Endothelial cell of umbilical vein (primary cell): ENCODE results near the gene DISP1. TPM values are rescaled to one million over a fixed set of nuclear protein-coding genes. Genes with fewer than 3 reads are reported as not detected.

Experiments
- BruUV-seq: library from RNA; stranded (reverse); fragments of 400-500 nt; replicated peaks from 2 replicates; lab custom pipeline; 2021; lab: Mats Ljungman, UMichigan
- CTCF ChIA-PET: fragments of 300-600, 350-600 bp; sonication (Branson Sonifier 250); formaldehyde crosslinking; loops from one replicate; lab custom pipeline; 2021; ENCODE audit warnings: antibody characterized with exemption, inconsistent platforms; lab: Charles Lee
- POLR2A ChIA-PET: fragments of 300-600, 350-600 bp; sonication (Branson Sonifier 250); formaldehyde crosslinking; loops from one replicate; lab custom pipeline; 2021; ENCODE audit warnings: antibody characterized with exemption, inconsistent platforms; lab: Charles Lee
- DNase-seq: peaks from one replicate; pipeline ENCODE4 v3.0.0-alpha.2; 2011; ENCODE audit warnings: low read depth, low spot score
- FAIRE-seq: peaks from 2 replicates; lab custom pipeline; 2011; peaks lifted over from hg19 to GRCh38; lab: Jason Lieb, UNC
- H2AFZ ChIP-seq: 2 replicates; pipeline ENCODE4 v1.6.0; 2012; ENCODE audit warnings: low read depth, low read length, control low read depth, inconsistent platforms
- H3K27ac ChIP-seq: 2 replicates; pipeline ENCODE4 v1.5.1; 2011; ENCODE audit warnings: low read depth, mild to moderate bottlenecking, control low read depth, low read length, moderate library complexity; ENCODE audit not compliant: insufficient read depth
- H3K27me3 ChIP-seq, 2 experiments: 2 replicates each; pipeline versions ENCODE4 v1.6.0 to v1.6.1; 2011; ENCODE audit warnings: low read length in 2 of 2, mixed read lengths in 1 of 2; ENCODE audit not compliant: control insufficient read depth in 2 of 2, insufficient read depth in 2 of 2
- H3K36me3 ChIP-seq, 2 experiments: 2 replicates in 1 of 2; 3 replicates in 1 of 2; pipeline ENCODE4 v1.5.1; 2011; ENCODE audit warnings: low read length in 2 of 2, mild to moderate bottlenecking in 1 of 2, moderate library complexity in 1 of 2; ENCODE audit not compliant: control insufficient read depth in 2 of 2, insufficient read depth in 2 of 2; ENCODE audit errors: extremely low read depth in 1 of 2
- H3K4me1 ChIP-seq: 3 replicates; pipeline ENCODE4 v1.5.1; 2011; ENCODE audit warnings: mild to moderate bottlenecking, low read length; ENCODE audit not compliant: control insufficient read depth, insufficient read depth; ENCODE audit errors: extremely low read depth
- H3K4me2 ChIP-seq: 2 replicates; pipeline ENCODE4 v1.6.1; 2011; ENCODE audit warnings: low read length, control low read depth, mixed read lengths; ENCODE audit not compliant: insufficient read depth
- H3K4me3 ChIP-seq, 3 experiments: fragments of 200-600 bp in 1 of 3; sonication (generic), shearing (Covaris generic) in 1 of 3; replicated peaks in 1 of 3; 2 replicates each; pipeline ENCODE4 v1.5.1; 2011 to 2016; ENCODE audit warnings: control low read depth in 3 of 3, low read length in 3 of 3, mild to moderate bottlenecking in 2 of 3, inconsistent platforms in 1 of 3, low read depth in 1 of 3, moderate library complexity in 1 of 3; ENCODE audit not compliant: insufficient read depth in 1 of 3
- H3K79me2 ChIP-seq: 2 replicates; pipeline ENCODE4 v1.6.0; 2012; ENCODE audit warnings: low read length, inconsistent platforms; ENCODE audit not compliant: control insufficient read depth, insufficient read depth
- H3K9ac ChIP-seq: replicated peaks from 2 replicates; pipeline ENCODE3; 2011; ENCODE audit warnings: low read length, control low read depth; ENCODE audit not compliant: insufficient read depth; ENCODE audit errors: extremely low read depth
- H3K9me1 ChIP-seq: replicated peaks from 3 replicates; pipeline ENCODE4 v1.6.0; 2011; ENCODE audit warnings: mild to moderate bottlenecking, low read length; ENCODE audit not compliant: control insufficient read depth, insufficient read depth; ENCODE audit errors: extremely low read depth
- H3K9me3 ChIP-seq: replicated peaks from 2 replicates; pipeline ENCODE4 v1.5.1; 2012; ENCODE audit warnings: low read length, inconsistent platforms; ENCODE audit not compliant: control insufficient read depth, insufficient read depth
- H4K20me1 ChIP-seq: replicated peaks from 2 replicates; pipeline ENCODE3; 2011; ENCODE audit warnings: mild to moderate bottlenecking, low read length; ENCODE audit not compliant: control insufficient read depth, insufficient read depth; ENCODE audit errors: extremely low read depth
- CTCF ChIP-seq, 2 donors: IDR thresholded peaks; 1 replicate in 1 of 2; 2 replicates in 1 of 2; pipeline ENCODE4 v1.5.1; 2011; ENCODE audit warnings: low read length in 2 of 2, mild to moderate bottlenecking in 2 of 2, moderate library complexity in 2 of 2, control low read depth in 1 of 2, inconsistent platforms in 1 of 2, low read depth in 1 of 2; ENCODE audit not compliant: insufficient read depth in 1 of 2; ENCODE audit errors: extremely low read depth in 1 of 2
- EZH2 ChIP-seq: IDR thresholded peaks from 2 replicates; pipeline ENCODE4 v1.6.1; 2012; ENCODE audit warnings: borderline replicate concordance, low read depth, mild to moderate bottlenecking, moderate library complexity, low read length, inconsistent platforms; ENCODE audit not compliant: severe bottlenecking
- FOS ChIP-seq: IDR thresholded peaks from 2 replicates; pipeline ENCODE4 v1.6.1; 2011; ENCODE audit warnings: mild to moderate bottlenecking, low read length, moderate library complexity, borderline replicate concordance; ENCODE audit not compliant: insufficient read depth
- GATA2 ChIP-seq: IDR thresholded peaks from 2 replicates; pipeline ENCODE4 v1.7.0; 2011; ENCODE audit warnings: low read depth, mild to moderate bottlenecking, moderate library complexity, mixed read lengths, low read length; ENCODE audit not compliant: insufficient read length, insufficient read depth
- JUN ChIP-seq: IDR thresholded peaks from 2 replicates; pipeline ENCODE4 v1.6.1; 2011; ENCODE audit warnings: borderline replicate concordance, low read depth; ENCODE audit not compliant: insufficient read length, insufficient read depth
- MAX ChIP-seq: IDR thresholded peaks from 2 replicates; pipeline ENCODE4 v1.6.1; 2011; ENCODE audit not compliant: insufficient read depth, insufficient read length
- MYC ChIP-seq: IDR thresholded peaks from one replicate; pipeline ENCODE4 v1.6.1; 2011; ENCODE audit warnings: mild to moderate bottlenecking, low read depth, low read length
- POLR2A ChIP-seq: IDR thresholded peaks from 2 replicates; pipeline ENCODE4 v1.6.1; 2012; ENCODE audit warnings: low read depth, mild to moderate bottlenecking, control low read depth, low read length
- POLR2AphosphoS5 ChIP-seq: IDR thresholded peaks from 2 replicates; pipeline ENCODE4 v1.6.1; 2012; ENCODE audit warnings: low read depth, mild to moderate bottlenecking, control low read depth, low read length, moderate library complexity; ENCODE audit not compliant: insufficient read depth
- dilution Hi-C: fragments of 300-500 bp; cut with MboI; formaldehyde crosslinking; loops from one replicate; pipeline ENCODE4 v1.15.0; 2019; ENCODE audit warnings: low sequenced_read_pairs; ENCODE audit not compliant: extremely low pct_ligation_motif_present
- intact Hi-C: fragments of 100-400 bp; cut with micrococcal nuclease; formaldehyde crosslinking; loops from one replicate; pipeline ENCODE4 v1.10.0; 2022
- polyA plus RNA-seq, 4 experiments: library from polyadenylated mRNA; depleted of rRNA in 3 of 4; stranded (reverse) in 3 of 4; unstranded in 1 of 4; fragments of >200 nt; gene quantifications; 2 replicates each; pipeline versions ENCODE4 v1.2.1 to v1.2.3, GENCODE V29; 2011 to 2012; ENCODE audit warnings: missing spikeins in 1 of 4
- total RNA-seq: library from RNA; stranded (reverse); gene quantifications from 2 replicates; pipeline ENCODE4 v1.2.3, GENCODE V29; 2021

Gene DISP1
- total and polyA plus RNA-seq, 2 donors (not counting 3 experiments of a cell fraction or from before 2014, with no cell fraction given), result 3.9 TPM

- DNase-seq, result no peak
- no peak overlapping the region for H3K9ac ChIP-seq
- no peaks in the 10 kb centered on the region for H3K9me3 ChIP-seq
- no peak overlapping the region for H3K4me2 ChIP-seq
- ChIA-PET POLR2A (no interaction called here), CTCF (interaction anchor here (1.2 kb wide), 1 partner anchor 351 kb away, joined by 4 read pairs; no protein-coding TSS in a partner anchor)
- no peaks in the 10 kb centered on the region for H4K20me1 ChIP-seq
- intact Hi-C loops (no loop called here), dilution Hi-C loops (no loop called here)
- TF ChIP-seq JUN (no peak), FOS (no peak), CTCF (IDR thresholded peaks at IDR 0.05; ENCODE audit: extremely low read depth in 1 of 2, insufficient read depth in 1 of 2, low read depth in 1 of 2, low read length in 2 of 2) (no peak), GATA2 (no peak), POLR2AphosphoS5 (no peak), POLR2A (no peak)
- no peak for FAIRE-seq
- no peak overlapping the region for H3K27ac ChIP-seq
- no TSS peak for BruUV-seq
- H3K36me3 ChIP-seq, result no peaks in the 10 kb centered on the region
- H2AFZ ChIP-seq, result no peak overlapping the region
- H3K4me3 ChIP-seq, result no peak overlapping the region
- no peaks in the 10 kb centered on the region for H3K27me3 ChIP-seq
- no peaks in the 10 kb centered on the region for H3K9me1 ChIP-seq
- H3K79me2 ChIP-seq, result no peaks in the 10 kb centered on the region
- H3K4me1 ChIP-seq, result peaks cover 2% of the 10 kb centered on the region
Measured at GRCh38 chr1:222772996-222773379, 41.9 kb upstream of the DISP1 start.

GRCh38 chr1:222777463-222777862 lies 37.4 kb upstream of the DISP1 start:
- H3K36me3 ChIP-seq, result no peaks in the 10 kb centered on the region
- dilution Hi-C loops, result loop anchor here (25.0 kb wide), 1 partner anchor 310 kb away; no protein-coding TSS in a partner anchor
- intact Hi-C loops, result no loop called here
- TF ChIP-seq POLR2A, result no peak
- TF ChIP-seq MAX, result no peak
- no peak for TF ChIP-seq GATA2
- no peak for TF ChIP-seq CTCF (IDR thresholded peaks at IDR 0.05; ENCODE audit: extremely low read depth in 1 of 2, insufficient read depth in 1 of 2, low read depth in 1 of 2, low read length in 2 of 2)
- no peak for TF ChIP-seq EZH2
- no peak for TF ChIP-seq MYC
- TF ChIP-seq POLR2AphosphoS5, result no peak
- TF ChIP-seq JUN, result no peak
- no peak for TF ChIP-seq FOS
- no peak overlapping the region for H3K27ac ChIP-seq
- DNase-seq (no peak), FAIRE-seq (no peak)
- H3K9me3 ChIP-seq, result no peaks in the 10 kb centered on the region
- H3K27me3 ChIP-seq, result peaks cover 0 to 1% of the 10 kb centered on the region in 2 experiments
- no peaks in the 10 kb centered on the region for H3K79me2 ChIP-seq
- H3K9ac ChIP-seq, result no peak overlapping the region
- H3K4me3 ChIP-seq, result no peak overlapping the region
- H2AFZ ChIP-seq, result no peak overlapping the region
- no TSS peak for BruUV-seq
- ChIA-PET CTCF (interaction anchor here (1.3 kb wide), 1 partner anchor 27 kb away, joined by 4 read pairs; no protein-coding TSS in a partner anchor), POLR2A (no interaction called here)
- no peaks in the 10 kb centered on the region for H3K4me1 ChIP-seq
- H3K4me2 ChIP-seq, result no peak overlapping the region
- no peaks in the 10 kb centered on the region for H3K9me1 ChIP-seq
- no peaks in the 10 kb centered on the region for H4K20me1 ChIP-seq
